ENCODE measurements around the gene OVCA2.

The OVCA2 gene

GRCh38 chr17:2086306-2086705 is 44.5 kb downstream of the OVCA2 start:
- DNase-seq (ENCODE audit: low read depth in 2 of 2) = no peak

GRCh38 chr17:2087597-2088211 is 45.9 kb downstream of the OVCA2 start:
- DNase-seq (ENCODE audit: low read depth in 2 of 2) = no peak

- DNase-seq (ENCODE audit: low read depth in 2 of 2) = no peak
Observed at GRCh38 chr17:2089021-2089422, 47.2 kb downstream of the OVCA2 start.

GRCh38 chr17:2090210-2090641 is 48.4 kb downstream of the OVCA2 start:
- no peak for DNase-seq (ENCODE audit: low read depth in 2 of 2)

GRCh38 chr17:2090804-2091534 is 49.1 kb downstream of the OVCA2 start:
- DNase-seq (ENCODE audit: low read depth in 2 of 2) = peak; percentile 91 to 93

GRCh38 chr17:2092253-2092652 is 50.4 kb downstream of the OVCA2 start:
- no peak for DNase-seq (ENCODE audit: low read depth in 2 of 2)
